GM19397 (cell line): ENCODE measurements around the gene EXOC3L4.
A peak's percentile ranks its signal among the peaks of the same experiment; 100 is the strongest.
"Not testable (repeated sequence)": the region's sequence is repeated elsewhere in the genome, so short reads cannot be mapped to it uniquely, and the experiment has no call there.

Source experiments
- ATAC-seq: cut with Tn5 transposase; IDR thresholded peaks from one replicate; pipeline ENCODE4 v1.9.1; 2021; ENCODE audit warnings: mild to moderate bottlenecking, moderate library complexity; ENCODE audit not compliant: unreplicated experiment

The EXOC3L4 gene

GRCh38 chr14:103094406-103095209, at the start of gene EXOC3L4:
TSS of gene EXOC3L4 (plus strand) at chr14:103094725. CDS start at chr14:103100220, 5,495 bp downstream.
- ATAC-seq, result no peak

- ATAC-seq, result no peak
Observed at GRCh38 chr14:103045371-103045869, 49.1 kb upstream of the EXOC3L4 start.

GRCh38 chr14:103047453-103047852, 47.1 kb upstream of the EXOC3L4 start:
- ATAC-seq, result not testable (repeated sequence)

- ATAC-seq, result no peak
Observed at GRCh38 chr14:103050935-103051334, 43.6 kb upstream of the EXOC3L4 start.

- no peak for ATAC-seq
Observed at GRCh38 chr14:103052407-103052806, 42.1 kb upstream of the EXOC3L4 start.

- ATAC-seq, result no peak
Observed at GRCh38 chr14:103055695-103056094, 38.8 kb upstream of the EXOC3L4 start.

GRCh38 chr14:103056322-103057027, 38.0 kb upstream of the EXOC3L4 start:
- ATAC-seq, result no peak

- peak; percentile 28 for ATAC-seq
Observed at GRCh38 chr14:103057028-103057371, 37.5 kb upstream of the EXOC3L4 start.

- peak; percentile 81 for ATAC-seq
Observed at GRCh38 chr14:103057372-103058163, 37.0 kb upstream of the EXOC3L4 start, which contains the start of gene CDC42BPB. TSS of gene CDC42BPB (minus strand) at chr14:103057549. CDS start at chr14:103057173, 376 bp downstream.

- ATAC-seq, result no peak
Observed at GRCh38 chr14:103058164-103059055, 36.1 kb upstream of the EXOC3L4 start.

GRCh38 chr14:103059556-103059955, 35.0 kb upstream of the EXOC3L4 start:
- no peak for ATAC-seq

- no peak for ATAC-seq
Observed at GRCh38 chr14:103061482-103061976, 33.0 kb upstream of the EXOC3L4 start.

GRCh38 chr14:103064436-103064835, 30.1 kb upstream of the EXOC3L4 start:
- no peak for ATAC-seq

- ATAC-seq, result no peak
Observed at GRCh38 chr14:103064978-103065377, 29.5 kb upstream of the EXOC3L4 start.

GRCh38 chr14:103065861-103066260, 28.7 kb upstream of the EXOC3L4 start:
- ATAC-seq, result no peak

GRCh38 chr14:103066399-103066798, 28.1 kb upstream of the EXOC3L4 start:
- no peak for ATAC-seq

GRCh38 chr14:103067231-103067954, 27.1 kb upstream of the EXOC3L4 start:
- no peak for ATAC-seq

- no peak for ATAC-seq
Observed at GRCh38 chr14:103068351-103069073, 26.0 kb upstream of the EXOC3L4 start.
